ENCODE results near the gene PHKB. TPM values are rescaled to one million over a fixed set of nuclear protein-coding genes. Genes with fewer than 3 reads are reported as not detected.
"Not testable (repeated sequence)": the region's sequence is repeated elsewhere in the genome, so short reads cannot be mapped to it uniquely, and the experiment has no call there.

Gene PHKB
- polyA plus RNA-seq, 4 donors, result 70.5 to 92.9 (median 77.1) TPM

DNA sequence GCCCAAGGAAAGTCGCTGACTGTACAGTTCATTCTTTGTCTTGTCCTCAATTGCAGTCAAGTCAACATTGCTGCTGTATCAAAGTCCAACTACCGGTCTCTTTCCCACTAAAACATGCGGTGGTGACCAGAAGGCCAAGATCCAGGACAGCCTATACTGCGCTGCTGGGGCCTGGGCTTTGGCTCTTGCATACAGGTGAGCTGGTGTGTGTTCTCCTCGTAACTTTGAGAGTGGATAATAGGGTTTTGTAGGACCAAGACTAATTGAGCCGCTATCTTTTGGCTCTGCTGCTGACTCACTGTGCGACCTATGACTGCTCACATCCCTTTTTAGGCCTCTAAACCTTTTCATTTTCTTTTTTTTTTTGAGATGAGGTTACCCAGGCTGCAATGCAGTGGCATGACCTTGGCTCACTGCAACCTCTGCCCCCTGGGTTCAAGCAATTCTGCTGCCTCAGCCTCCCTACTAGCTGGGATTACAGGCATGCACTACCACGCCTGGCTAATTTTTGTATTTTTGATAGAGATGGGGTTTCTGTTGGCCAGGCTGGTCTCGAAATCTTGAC is 38.7 kb downstream of the PHKB start:
- no peak for DNase-seq (ENCODE audit: low read depth in 4 of 4, low spot score in 2 of 4)

DNA sequence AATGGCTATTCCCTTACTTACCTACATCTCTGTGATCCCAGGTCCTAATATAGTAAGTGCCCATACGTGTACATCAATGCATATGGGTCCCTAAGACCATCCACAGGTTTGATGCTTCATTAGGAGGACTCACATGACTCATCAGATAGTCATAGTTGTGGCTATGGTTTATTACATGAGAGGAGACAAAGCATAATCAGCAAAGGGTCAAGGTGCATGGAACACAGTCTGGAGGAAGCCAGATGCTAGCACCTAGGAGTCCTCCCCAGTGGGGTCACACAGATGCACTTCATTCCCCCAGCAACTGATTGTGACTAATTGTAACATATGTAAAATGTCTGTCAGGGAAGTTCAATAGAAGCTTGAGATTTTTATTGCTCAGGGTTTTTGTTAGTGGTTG is 42.8 kb downstream of the PHKB start:
- no peak for DNase-seq (ENCODE audit: low read depth in 4 of 4, low spot score in 2 of 4)

DNA sequence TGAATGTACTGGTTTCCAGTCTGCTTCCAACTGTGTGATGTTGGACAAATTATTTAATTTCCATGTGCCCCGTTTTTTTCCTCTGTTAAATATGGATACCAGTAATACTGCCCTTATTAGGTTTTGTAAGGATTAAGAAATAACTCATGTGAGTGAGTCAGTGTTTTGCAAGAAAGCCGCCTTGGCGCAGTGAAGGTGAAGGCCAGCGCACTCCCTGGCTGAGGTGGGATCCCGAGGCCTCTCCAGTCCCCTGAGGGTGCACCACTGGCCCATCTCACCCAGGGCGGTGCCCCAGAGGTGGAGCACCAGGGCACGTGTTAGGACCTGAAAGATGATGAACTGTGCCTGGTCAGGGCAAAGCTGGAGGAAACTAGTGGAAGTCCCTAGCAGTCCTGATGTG is 43.5 kb downstream of the PHKB start:
- DNase-seq (ENCODE audit: low read depth in 4 of 4, low spot score in 2 of 4), result no peak

DNA sequence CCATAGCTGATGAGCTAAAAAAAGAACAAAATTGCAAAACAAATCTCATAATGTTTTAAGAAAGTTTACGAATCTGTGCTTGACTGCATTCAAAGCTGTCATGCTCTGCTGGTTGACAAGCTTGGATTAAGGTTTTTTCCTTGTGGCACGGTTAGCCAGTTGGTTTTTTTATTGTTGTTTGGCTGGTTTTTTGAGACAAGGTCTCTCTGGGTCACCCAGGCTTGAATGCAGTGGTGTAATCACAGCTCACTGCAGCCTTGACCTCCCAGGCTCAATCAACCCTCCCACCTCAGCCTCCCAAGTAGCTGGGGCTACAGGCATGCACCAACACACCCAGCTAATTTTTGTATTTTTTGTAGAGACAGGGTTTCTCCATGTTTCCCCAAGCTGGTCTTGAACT is 45.7 kb downstream of the PHKB start:
- no peak for DNase-seq (ENCODE audit: low read depth in 4 of 4, low spot score in 2 of 4)

DNA sequence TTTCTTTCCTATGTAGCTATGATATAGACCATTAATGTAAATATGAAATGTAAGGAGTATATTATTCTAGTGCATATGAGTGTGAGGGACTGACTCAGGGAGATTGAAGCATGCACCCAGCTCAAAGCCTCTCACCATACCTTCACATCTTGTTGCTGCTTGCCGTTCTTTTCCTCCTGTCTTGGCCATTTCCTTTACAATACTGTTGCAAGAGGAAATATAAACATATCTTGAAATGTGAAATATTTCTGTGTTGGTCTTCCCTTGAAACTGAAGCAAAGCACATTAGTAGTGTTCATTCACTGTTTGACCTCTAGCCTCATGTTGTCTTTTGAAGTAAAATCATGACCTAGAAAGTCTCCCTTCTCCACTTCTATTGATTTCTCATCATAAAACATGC is 46.6 kb downstream of the PHKB start:
- no peak for DNase-seq (ENCODE audit: low read depth in 4 of 4, low spot score in 2 of 4)

DNA sequence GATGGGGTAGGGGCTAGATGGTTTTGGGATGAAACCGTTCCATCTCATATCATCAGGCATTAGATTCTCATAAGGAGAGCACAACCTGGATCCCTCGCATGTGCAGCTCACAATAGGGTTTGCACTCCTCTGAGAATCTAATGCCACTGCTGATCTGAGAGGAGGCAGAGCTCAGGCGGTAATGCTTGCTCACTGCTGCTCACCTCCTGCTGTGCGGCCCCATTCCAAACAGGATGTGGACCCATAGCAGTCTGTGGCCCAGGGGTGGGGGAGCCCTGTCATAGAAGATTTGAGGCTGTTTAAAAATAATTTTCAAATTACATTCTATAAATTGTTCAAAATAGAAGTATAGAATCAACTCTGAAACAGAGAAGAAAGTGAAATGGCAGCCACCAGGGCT is 50.8 kb downstream of the PHKB start:
- no peak for DNase-seq (ENCODE audit: low read depth in 4 of 4, low spot score in 2 of 4)

DNA sequence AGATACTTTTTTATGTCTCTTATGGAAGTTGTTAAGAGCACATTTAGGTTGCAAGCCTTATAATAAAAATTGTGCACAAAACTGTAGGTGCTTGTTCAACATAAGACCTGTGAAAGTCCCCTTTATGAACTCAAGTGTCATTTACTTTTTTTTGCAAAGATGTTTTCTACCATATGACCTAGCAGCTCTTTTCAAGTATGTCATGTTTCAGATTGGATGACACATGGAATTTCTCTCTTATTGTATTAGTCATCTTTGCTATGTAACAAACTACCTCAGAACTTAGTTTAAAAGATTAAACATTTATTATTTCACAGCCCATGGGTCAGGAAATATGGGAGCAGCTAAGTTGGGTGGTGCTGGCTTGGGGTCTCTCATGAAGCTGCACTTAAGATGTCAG is 57.9 kb downstream of the PHKB start:
- DNase-seq (ENCODE audit: low read depth in 4 of 4, low spot score in 2 of 4), result no peak

DNA sequence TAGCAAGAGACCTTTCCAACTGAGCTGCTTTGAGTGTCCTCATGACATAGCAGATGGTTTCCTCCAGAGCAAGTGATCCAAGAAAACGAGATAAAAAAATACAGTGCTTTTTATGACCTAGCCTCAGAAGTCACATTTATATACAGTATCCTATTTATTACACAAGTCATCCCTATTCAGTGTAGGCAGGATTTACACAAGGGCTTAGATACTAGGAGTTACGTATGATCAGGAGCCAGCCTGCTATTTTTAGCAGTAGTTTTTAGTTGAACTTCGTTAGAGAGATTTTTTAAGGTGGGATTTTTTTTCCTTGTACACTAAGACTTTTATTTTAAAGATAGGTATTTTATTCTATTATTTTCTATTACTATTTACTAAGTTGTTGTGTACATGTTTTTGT is 58.4 kb downstream of the PHKB start:
- no peak for DNase-seq (ENCODE audit: low read depth in 4 of 4, low spot score in 2 of 4)

DNA sequence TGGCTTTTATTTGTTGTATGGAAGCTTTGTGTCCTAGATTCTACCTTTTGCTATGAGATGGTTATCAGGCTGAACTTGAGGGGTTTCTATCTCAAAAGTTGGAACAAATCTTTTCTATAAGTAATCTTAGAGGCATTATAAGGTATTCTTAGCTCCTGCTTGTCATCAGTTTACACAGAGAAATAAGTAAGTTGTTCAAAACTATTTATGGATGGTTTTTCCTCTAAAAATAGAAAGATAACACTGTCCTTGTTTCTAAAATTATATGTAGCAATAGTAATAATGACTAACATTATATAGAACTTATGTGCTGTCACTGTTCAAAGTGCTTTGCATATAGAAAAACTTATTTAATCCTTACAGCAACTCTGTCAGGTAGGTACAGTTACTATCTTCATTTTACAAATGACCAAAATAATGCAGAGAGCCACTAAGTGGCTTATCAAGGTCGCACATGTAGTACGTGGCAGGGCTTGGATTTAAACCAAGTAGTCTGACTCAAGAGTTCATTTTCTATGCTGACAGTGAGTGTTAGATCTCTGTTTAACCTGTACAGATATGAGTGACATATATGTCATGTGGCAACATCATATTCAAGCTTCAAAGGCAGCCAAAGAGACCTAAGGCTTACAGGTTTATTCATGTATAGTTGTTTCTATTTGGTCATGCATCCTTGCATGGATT is 59.0 kb downstream of the PHKB start:
- DNase-seq (ENCODE audit: low read depth in 4 of 4, low spot score in 2 of 4), result no peak

DNA sequence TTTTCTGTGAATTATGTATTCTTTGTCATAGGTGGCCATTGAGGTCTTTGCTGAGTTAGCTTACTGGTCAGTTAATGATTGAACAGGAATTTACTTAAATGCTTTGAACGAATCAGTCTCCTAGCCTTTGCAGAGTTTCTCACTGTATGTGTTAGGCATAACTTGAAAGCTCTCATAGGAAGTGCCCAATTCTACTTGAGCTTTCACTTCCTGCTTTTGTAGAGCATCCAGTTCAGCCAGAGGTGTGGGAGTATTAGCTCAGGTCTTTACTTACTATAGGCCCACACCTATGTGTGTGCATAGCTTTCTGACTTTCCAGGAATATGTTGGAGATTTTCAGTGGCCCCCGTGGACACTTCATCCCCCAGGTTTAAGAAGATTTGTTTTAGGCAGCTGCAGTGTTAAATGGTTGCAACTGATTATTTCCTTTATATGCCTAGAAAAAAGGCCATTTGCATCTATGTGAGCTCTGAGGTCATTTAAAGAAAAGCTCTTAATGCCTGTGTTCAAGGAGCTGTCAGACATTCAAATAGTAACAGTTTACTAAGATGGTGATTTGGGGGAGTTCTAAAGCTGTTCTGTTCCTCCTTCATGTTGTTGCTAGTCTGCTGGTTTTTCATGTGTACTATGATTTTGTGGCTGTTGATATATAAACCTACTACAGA is 62.3 kb downstream of the PHKB start:
- no peak for DNase-seq (ENCODE audit: low read depth in 4 of 4, low spot score in 2 of 4)

DNA sequence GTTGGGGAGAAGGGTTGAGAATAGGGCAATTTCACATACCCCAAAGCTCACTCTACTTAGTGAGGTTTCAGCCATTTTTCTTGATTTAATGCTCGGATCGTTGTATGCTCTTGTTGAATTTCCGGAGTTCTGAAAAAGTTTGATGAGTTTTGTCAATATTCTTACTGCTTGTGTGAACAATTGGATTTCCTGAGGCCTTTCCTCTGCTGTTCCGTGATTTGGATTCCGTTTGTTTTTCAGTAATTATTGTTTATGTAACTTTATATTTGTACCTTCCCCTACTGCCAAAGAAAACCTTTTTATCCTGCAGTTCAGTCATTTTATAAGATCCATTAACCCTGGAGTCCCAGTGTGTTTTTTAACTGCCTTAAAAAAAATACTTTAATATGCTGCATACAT is 62.9 kb downstream of the PHKB start:
- no peak for DNase-seq (ENCODE audit: low read depth in 4 of 4, low spot score in 2 of 4)

DNA sequence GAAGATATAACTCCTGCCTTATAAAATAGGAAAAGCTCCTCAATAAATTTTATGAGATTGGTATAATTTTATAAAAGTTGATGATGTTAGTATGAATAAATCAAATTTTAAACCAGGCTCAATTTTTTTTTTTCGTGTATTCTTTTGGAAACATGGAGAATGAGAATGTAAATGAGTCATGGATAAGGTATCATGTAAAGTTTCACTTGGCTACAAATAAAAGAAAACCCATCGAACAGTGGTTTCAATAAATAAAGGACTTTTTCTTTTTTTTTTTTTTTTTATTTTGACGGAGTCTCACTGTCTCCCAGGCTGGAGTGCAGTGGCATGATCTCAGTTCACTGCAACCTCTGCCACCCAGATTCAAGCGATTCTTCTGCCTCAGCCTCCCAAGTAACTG is 67.3 kb downstream of the PHKB start:
- DNase-seq (ENCODE audit: low read depth in 4 of 4, low spot score in 2 of 4), result no peak

GRCh38 chr16:47533744-47534292 is 72.7 kb downstream of the PHKB start:
- DNase-seq (ENCODE audit: low read depth in 4 of 4, low spot score in 2 of 4), result no peak

- DNase-seq (ENCODE audit: low read depth in 4 of 4, low spot score in 2 of 4), result no peak
Observed at GRCh38 chr16:47538472-47538871, 77.3 kb downstream of the PHKB start.

DNA sequence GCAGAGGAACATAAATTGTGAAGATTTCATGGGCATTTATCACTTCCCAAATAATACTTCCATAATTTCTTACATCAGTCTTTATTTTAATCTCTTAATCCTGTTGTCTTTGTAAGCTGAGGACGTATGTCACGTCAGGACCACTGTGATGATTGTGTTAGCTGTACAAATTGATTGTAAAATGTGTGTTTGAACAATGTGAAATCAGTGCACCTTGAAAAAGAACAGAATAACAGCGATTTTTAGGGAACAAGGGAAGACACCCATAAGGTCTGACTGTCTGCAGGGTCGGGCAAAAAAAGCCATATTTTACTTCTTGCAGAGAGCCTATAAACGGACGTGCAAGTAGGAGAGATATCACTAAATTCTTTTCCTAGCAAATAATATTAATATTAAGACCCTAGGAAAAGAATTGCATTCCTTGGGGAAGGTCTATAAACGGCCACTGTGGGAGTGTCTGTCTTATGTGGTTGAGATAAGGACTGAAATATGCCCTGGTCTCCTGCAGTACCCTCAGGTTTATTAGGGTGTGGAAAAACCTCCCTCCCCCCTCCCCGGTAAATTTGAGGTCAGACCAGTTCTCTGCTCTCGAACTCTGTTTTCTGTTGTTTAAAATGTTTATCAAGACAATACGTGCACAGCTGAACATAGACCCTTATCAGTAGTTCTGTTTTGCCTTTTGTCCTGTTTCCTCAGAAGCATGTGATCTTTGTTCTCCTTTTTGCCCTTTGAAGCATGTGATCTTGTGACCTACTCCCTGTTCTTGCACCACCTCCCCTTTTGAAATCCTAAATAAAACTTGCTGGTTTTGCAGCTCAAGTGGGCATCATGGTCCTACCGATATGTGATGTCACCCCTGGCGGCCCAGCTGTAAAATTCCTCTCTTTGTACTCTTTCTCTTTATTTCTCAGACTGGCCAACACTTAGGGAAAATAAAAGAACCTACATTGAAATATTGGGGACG is 78.9 kb downstream of the PHKB start:
- not testable (repeated sequence) for DNase-seq (ENCODE audit: low read depth in 4 of 4, low spot score in 2 of 4)

DNA sequence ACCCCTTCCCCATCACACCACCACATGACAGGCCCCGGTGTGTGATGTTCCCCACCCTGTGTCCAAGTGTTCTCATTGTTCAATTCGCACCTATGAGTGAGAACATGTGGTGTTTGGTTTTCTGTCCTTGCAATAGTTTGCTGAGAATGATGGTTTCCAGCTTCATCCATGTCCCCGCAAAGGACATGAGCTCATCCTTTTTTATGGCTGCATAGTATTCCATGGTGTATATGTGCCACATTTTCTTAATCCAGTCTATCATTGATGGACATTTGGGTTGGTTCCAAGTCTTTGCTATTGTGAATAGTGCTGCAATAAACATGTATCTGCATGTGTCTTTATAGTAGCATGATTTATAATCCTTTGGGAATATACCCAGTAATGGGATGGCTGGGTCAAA is 80.0 kb downstream of the PHKB start:
- DNase-seq (ENCODE audit: low read depth in 4 of 4, low spot score in 2 of 4), result not testable (repeated sequence)

- not testable (repeated sequence) for DNase-seq (ENCODE audit: low read depth in 4 of 4, low spot score in 2 of 4)
Observed at GRCh38 chr16:47544255-47544654, 83.1 kb downstream of the PHKB start.

DNA sequence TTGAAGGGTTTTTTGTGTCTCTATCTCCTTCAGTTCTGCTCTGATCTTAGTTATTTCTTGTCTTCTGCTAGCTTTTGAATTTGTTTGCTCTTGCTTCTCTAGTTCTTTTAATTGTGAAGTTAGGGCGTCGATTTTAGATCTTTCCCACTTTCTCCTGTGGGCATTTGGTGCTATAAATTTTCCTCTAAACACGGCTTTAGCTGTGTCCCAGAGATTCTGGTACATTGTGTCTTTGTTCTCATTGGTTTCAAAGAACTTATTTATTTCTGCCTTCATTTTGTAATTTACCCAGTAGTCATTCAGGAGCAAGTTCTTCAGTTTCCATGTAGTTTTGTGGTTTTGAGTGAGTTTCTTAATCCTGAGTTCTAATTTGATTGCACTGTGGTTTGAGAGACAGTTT is 90.1 kb downstream of the PHKB start:
- not testable (repeated sequence) for DNase-seq (ENCODE audit: low read depth in 4 of 4, low spot score in 2 of 4)

DNA sequence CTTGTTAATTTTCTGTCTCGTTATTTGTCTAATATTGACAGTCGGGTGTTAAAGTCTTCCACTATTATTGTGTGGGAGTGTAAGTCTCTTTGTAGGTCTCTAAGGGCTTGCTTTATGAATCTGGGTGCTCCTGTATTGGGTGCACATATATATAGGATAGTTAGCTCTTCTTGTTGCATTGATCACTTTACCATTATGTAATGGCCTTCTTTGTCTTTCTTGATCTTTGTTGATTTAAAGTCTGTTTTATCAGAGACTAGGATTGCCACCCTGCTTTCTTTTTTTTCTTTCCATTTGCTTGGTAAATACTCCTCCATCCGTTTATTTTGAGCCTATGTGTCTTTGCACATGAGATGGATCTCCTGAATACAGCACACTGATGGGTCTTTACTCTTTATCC is 90.6 kb downstream of the PHKB start:
- DNase-seq (ENCODE audit: low read depth in 4 of 4, low spot score in 2 of 4), result not testable (repeated sequence)

DNA sequence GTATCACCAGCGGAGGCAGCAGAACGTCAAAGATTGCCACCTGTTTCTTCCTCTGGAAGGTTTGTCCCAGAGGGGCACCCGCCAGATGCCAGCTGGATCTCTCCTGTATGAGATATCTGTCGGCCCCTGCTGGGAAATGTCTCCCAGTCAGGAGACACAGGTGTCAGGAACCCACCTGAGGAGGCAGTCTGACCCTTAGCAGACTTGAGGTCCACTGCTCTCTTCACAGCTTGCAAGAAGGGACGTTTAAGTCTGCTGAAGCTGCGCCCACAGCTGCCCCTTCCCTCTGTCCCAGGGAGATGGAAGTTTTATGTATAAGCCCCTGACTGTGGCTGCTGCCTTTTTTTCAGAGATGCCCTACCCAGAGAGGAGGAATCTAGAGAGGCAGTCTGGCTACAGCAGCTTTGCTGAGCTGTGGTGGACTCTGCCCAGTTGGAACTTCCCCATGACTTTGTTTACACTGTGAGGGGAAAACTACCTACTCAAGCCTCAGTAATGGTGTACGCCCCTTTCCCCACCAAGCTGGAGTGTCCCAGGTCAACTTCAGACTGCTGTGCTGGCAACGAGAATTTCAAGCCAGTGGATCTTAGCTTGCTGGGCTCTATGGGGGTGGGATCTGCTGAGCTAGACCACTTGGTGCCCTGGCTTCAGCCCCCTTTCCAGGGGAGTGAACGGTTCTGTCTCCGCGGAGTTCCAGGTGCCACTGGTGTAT is 92.9 kb downstream of the PHKB start:
- DNase-seq (ENCODE audit: low read depth in 4 of 4, low spot score in 2 of 4), result no peak

Data from left renal cortex interstitium (tissue), 4 donors.